ENCODE data around the gene DNAH9. TPM values are rescaled to one million over a fixed set of nuclear protein-coding genes. Genes with fewer than 3 reads are reported as not detected.

Gene DNAH9
- total RNA-seq, 1 experiment from 2014 or later, result not detected

- DNase-seq (ENCODE audit: extremely low read depth, low read depth), result no peak
These were observed 47.2 kb downstream of the DNAH9 start for GRCh38 chr17:11645426-11645825.

GRCh38 chr17:11651089-11651488 is 52.8 kb downstream of the DNAH9 start:
- DNase-seq (ENCODE audit: extremely low read depth, low read depth), result no peak

GRCh38 chr17:11668618-11669017 is 70.3 kb downstream of the DNAH9 start:
- no peak for DNase-seq (ENCODE audit: extremely low read depth, low read depth)

GRCh38 chr17:11671126-11671525 is 72.9 kb downstream of the DNAH9 start:
- no peak for DNase-seq (ENCODE audit: extremely low read depth, low read depth)

- DNase-seq (ENCODE audit: extremely low read depth, low read depth), result no peak
These were observed 84.4 kb downstream of the DNAH9 start for GRCh38 chr17:11682646-11683045.

GRCh38 chr17:11690681-11691080 is 92.4 kb downstream of the DNAH9 start:
- no peak for DNase-seq (ENCODE audit: extremely low read depth, low read depth)

- no peak for DNase-seq (ENCODE audit: extremely low read depth, low read depth)
These were observed 94.4 kb downstream of the DNAH9 start for GRCh38 chr17:11692688-11693087.

GRCh38 chr17:11693284-11693683 is 95.0 kb downstream of the DNAH9 start:
- DNase-seq (ENCODE audit: extremely low read depth, low read depth), result no peak

- no peak for DNase-seq (ENCODE audit: extremely low read depth, low read depth)
These were observed 102.4 kb downstream of the DNAH9 start for GRCh38 chr17:11700668-11701067.

- no peak for DNase-seq (ENCODE audit: extremely low read depth, low read depth)
These were observed 103.6 kb downstream of the DNAH9 start for GRCh38 chr17:11701911-11702310.

- DNase-seq (ENCODE audit: extremely low read depth, low read depth), result no peak
These were observed 105.8 kb downstream of the DNAH9 start for GRCh38 chr17:11704041-11704440.

GRCh38 chr17:11705111-11705510 is 106.8 kb downstream of the DNAH9 start:
- DNase-seq (ENCODE audit: extremely low read depth, low read depth), result no peak

GRCh38 chr17:11707586-11707985 is 109.3 kb downstream of the DNAH9 start:
- DNase-seq (ENCODE audit: extremely low read depth, low read depth), result no peak

GRCh38 chr17:11712456-11712855 is 114.2 kb downstream of the DNAH9 start:
- DNase-seq (ENCODE audit: extremely low read depth, low read depth), result no peak

- no peak for DNase-seq (ENCODE audit: extremely low read depth, low read depth)
These were observed 120.9 kb downstream of the DNAH9 start for GRCh38 chr17:11719203-11719602.

GRCh38 chr17:11719856-11720255 is 121.6 kb downstream of the DNAH9 start:
- no peak for DNase-seq (ENCODE audit: extremely low read depth, low read depth)

- DNase-seq (ENCODE audit: extremely low read depth, low read depth), result no peak
These were observed 122.5 kb downstream of the DNAH9 start for GRCh38 chr17:11720816-11721215.

- no peak for DNase-seq (ENCODE audit: extremely low read depth, low read depth)
These were observed 132.5 kb downstream of the DNAH9 start for GRCh38 chr17:11730747-11731146.

GRCh38 chr17:11736613-11737312 is 138.5 kb downstream of the DNAH9 start:
- peak; percentile 12 for DNase-seq (ENCODE audit: extremely low read depth, low read depth)

GRCh38 chr17:11737313-11737679 is 139.0 kb downstream of the DNAH9 start:
- DNase-seq (ENCODE audit: extremely low read depth, low read depth), result no peak

GRCh38 chr17:11738151-11738550 is 139.9 kb downstream of the DNAH9 start:
- no peak for DNase-seq (ENCODE audit: extremely low read depth, low read depth)

- DNase-seq (ENCODE audit: extremely low read depth, low read depth), result no peak
These were observed 141.1 kb downstream of the DNAH9 start for GRCh38 chr17:11739351-11739750.

- no peak for DNase-seq (ENCODE audit: extremely low read depth, low read depth)
These were observed 141.6 kb downstream of the DNAH9 start for GRCh38 chr17:11739848-11740247.

Measured in NCI-H460 (cell line).